ENCODE data around the gene CCNJ. TPM values are rescaled to one million over a fixed set of nuclear protein-coding genes. Genes with fewer than 3 reads are reported as not detected.

Gene CCNJ
- total RNA-seq, 1 experiment from 2014 or later, result 36.8 TPM

DNA sequence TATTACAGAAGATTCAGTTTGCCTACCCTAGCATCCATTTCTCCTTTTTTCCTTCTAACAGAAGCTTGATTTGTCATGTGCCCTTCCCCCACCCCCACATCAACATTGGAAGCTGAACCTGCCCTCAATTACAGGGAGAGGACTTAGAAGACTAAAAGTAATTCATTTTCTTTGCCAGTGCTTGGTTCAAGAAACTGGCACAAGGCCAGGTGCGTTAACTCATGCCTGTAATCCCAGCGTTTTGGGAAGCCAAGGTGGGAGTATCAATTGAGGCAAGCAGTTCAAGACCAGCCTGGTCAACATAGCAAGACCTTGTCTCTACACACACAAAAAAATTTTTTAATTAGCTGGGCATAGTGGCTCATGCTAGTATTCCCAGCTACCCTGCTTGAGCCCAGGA is 32.6 kb downstream of the CCNJ start:
- Histone ChIP-seq H2BK120ac (ENCODE audit: low read depth, low read length, poor library complexity, severe bottlenecking) (no peak overlapping the region), H3K4me1 (ENCODE audit: insufficient read depth, low read length) (no peaks in the 10 kb centered on the region), H2AK5ac (ENCODE audit: insufficient read length, low read length) (no peak overlapping the region), H3K4me2 (ENCODE audit: insufficient read depth, insufficient read length, low read length) (no peak overlapping the region), H2AFZ (ENCODE audit: low read length) (no peak overlapping the region), H3K18ac (ENCODE audit: insufficient read length, low read depth, low read length) (no peak overlapping the region), H4K8ac (replicated peaks; ENCODE audit: insufficient read length, low read depth, low read length) (no peak overlapping the region), H3T11ph (ENCODE audit: low read length) (no peak overlapping the region), H3K14ac (ENCODE audit: insufficient read depth, low read length) (no peak overlapping the region), H3K79me1 (ENCODE audit: insufficient read depth, low read depth, low read length, poor library complexity, severe bottlenecking) (no peaks in the 10 kb centered on the region), H3K27ac (ENCODE audit: insufficient read length, low read depth, low read length) (no peak overlapping the region), H3K56ac (ENCODE audit: insufficient read length, low read depth, low read length) (no peak overlapping the region), H2BK5ac (ENCODE audit: insufficient read length, low read length) (no peak overlapping the region), H4K5ac (ENCODE audit: insufficient read length, low read depth, low read length) (no peak overlapping the region), H4K91ac (ENCODE audit: insufficient read length, low read depth, low read length) (no peak overlapping the region), H2BK15ac (ENCODE audit: low read depth, low read length) (no peak overlapping the region), H3K27me3 (ENCODE audit: insufficient read depth, low read length) (no peaks in the 10 kb centered on the region), H3K23me2 (ENCODE audit: insufficient read length, low read depth, low read length, poor library complexity, severe bottlenecking) (no peaks in the 10 kb centered on the region), H2BK12ac (ENCODE audit: insufficient read length, low read depth, low read length) (no peak overlapping the region), H4K20me1 (ENCODE audit: control insufficient read depth, insufficient read depth, insufficient read length) (no peaks in the 10 kb centered on the region), H3K9ac (ENCODE audit: extremely low read depth, insufficient read length, low read length) (no peak overlapping the region), H3K23ac (ENCODE audit: insufficient read length, low read depth, low read length) (no peak overlapping the region), H3K9me3 (ENCODE audit: control insufficient read depth, low read depth, low read length) (no peaks in the 10 kb centered on the region), H2BK20ac (ENCODE audit: low read depth, low read length, poor library complexity, severe bottlenecking) (no peak overlapping the region), H3K4ac (ENCODE audit: low read depth, low read length) (no peak overlapping the region), H3K79me2 (ENCODE audit: insufficient read depth, low read length) (no peaks in the 10 kb centered on the region)
- no peaks in the 10 kb centered on the region; a peak in 1 of 7 replicates for H3K36me3 Mint-ChIP-seq (ENCODE audit: insufficient read depth in 1 of 3, low read depth in 3 of 3)
- no CpG with 5 or more reads among the region's 2 CpGs for WGBS (ENCODE audit: extremely low coverage, insufficient read length, low lambda C conversion rate)
- H3K4me3 Mint-ChIP-seq, result no peak overlapping the region
- peaks cover 15 to 21% of the 10 kb centered on the region in 2 experiments for H3K4me1 Mint-ChIP-seq
- H3K27me3 Mint-ChIP-seq (ENCODE audit: low read depth), result no peaks in the 10 kb centered on the region; the same call in 1 of the 2 replicates
- no peaks in the 10 kb centered on the region; a peak in 1 of 5 replicates for H3K9me3 Mint-ChIP-seq
- DNase-seq, result no peak
- H3K27ac Mint-ChIP-seq, result no peak overlapping the region; a peak in 1 of 7 replicates
- TF ChIP-seq, protein P1, sequence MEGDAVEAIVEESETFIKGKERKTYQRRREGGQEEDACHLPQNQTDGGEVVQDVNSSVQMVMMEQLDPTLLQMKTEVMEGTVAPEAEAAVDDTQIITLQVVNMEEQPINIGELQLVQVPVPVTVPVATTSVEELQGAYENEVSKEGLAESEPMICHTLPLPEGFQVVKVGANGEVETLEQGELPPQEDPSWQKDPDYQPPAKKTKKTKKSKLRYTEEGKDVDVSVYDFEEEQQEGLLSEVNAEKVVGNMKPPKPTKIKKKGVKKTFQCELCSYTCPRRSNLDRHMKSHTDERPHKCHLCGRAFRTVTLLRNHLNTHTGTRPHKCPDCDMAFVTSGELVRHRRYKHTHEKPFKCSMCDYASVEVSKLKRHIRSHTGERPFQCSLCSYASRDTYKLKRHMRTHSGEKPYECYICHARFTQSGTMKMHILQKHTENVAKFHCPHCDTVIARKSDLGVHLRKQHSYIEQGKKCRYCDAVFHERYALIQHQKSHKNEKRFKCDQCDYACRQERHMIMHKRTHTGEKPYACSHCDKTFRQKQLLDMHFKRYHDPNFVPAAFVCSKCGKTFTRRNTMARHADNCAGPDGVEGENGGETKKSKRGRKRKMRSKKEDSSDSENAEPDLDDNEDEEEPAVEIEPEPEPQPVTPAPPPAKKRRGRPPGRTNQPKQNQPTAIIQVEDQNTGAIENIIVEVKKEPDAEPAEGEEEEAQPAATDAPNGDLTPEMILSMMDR (conservative IDR thresholded peaks at IDR 0.05), result no peak

Measured in H9 (cell line).